GM12801 (cell line): Measurements from ENCODE around the gene SAMD13.

Experiments used
- CTCF ChIP-seq: IDR thresholded peaks from one replicate; pipeline ENCODE4 v1.5.1; 2011; ENCODE audit warnings: control low read depth; ENCODE audit not compliant: insufficient read length; ENCODE audit errors: extremely low read depth

Gene SAMD13

GRCh38 chr1:84386716-84387479, 85.4 kb downstream of the SAMD13 start:
- no peak for TF ChIP-seq CTCF

DNA sequence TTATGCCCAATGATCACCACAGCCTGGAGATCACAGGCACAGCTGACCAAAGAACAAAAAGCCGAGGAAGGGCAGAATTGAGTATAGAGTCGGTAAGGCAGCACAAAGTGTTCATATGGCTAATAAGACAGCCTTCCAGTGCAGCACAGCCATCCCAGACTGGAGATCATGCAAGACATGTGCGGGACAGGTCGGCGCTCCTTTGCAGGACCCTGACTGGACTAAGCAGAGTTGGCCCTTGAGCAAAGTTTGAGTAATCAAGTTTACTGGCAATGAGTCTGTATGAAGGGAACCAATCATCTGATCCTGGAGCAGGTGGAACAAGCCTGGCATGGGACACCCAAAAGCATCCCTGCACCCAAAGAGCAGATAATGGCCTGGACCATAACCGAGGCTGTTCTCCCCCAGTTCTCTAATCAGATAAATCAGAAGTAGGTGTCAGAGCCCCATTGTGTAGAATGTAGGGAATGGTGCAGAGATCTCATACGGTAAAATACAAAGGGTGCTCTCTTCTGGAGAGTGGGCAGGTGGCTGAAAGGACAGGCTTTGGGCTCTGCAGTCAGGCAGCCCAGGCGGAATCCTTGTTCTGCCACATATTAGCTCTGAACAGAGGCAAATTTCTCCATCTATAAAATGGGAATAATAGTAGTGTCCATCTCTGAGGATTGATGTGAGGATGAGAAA, 86.1 kb downstream of the SAMD13 start:
- TF ChIP-seq CTCF = no peak

DNA sequence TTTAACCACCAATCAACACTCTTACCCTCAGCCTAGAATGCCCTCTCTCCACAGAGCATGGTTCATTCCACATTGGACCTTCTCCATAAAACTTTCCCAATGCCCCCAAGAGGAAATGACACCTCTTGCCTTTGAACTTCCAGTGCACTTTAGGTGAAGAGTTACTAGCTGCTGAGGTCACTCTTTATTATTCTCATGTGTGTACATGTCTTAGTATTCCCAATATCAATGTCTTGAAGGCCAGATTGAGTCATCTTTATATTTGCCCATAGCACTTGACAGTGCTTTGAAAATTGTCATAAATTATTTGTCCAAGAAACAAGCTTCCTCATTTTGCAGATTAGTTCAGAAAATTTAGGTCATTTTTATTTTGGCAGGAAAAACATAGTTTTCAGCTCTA, 88.7 kb downstream of the SAMD13 start:
- no peak for TF ChIP-seq CTCF

DNA sequence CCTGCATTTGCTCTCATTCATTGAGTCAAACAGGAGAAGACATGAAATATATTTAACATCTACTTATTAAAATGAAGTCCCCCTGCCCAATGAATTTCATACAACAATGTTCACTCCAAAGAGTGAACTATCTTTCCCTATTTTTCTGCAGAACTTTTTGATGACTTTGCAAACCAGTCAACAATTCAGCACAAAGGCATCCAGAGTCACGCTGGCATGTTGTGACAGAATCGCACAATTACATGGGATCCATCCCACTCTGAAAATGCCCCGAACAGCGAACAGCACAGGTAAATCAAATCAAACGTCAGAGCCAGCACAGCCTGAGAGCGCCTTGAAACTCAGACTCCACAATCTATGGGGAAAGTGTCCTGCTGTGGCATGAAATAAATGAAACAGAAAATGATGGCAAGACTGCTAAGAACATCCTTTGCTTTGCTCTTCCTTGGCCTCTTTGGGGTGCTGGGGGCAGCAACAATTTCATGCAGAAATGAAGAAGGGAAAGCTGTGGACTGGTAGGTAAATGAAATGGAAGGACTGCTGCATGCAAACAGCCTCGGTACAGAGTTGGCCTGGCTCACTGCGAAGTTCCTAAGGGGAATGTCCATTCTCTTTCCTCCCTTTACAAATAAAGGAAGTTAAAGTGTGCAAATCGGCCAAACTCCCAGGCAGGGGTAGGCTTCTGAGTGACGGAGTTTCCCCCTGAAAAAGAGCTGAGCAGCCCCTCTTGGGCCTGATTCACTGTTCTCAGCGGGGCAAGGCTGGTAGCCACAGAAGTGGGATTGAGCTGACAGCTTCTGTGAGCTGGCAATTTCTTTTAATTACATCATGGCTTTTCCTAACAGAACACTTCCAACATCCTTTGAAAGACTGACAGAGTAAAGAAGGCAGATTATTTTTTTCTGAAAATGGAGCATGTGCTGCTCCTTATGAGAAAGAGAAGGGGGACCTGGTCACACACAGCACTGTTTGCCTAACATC, 97.0 kb downstream of the SAMD13 start, which contains the start of gene DNASE2B:
Gene DNASE2B (plus strand): TSS at position 310 of the 981 bp plus-strand sequence. CDS start 81 bp downstream, at position 391.
- TF ChIP-seq CTCF = no peak
